Glutamatergic neuron (in vitro differentiated cells): Measurements from ENCODE around the gene SPATA12. TPM values are rescaled to one million over a fixed set of nuclear protein-coding genes. Genes with fewer than 3 reads are reported as not detected.

Experiments
- DNase-seq: peaks from one replicate; pipeline ENCODE4 v3.0.0; 2022
- H3K27ac Mint-ChIP-seq: one replicate; pipeline ENCODE4 v1.8.0; 2020; ENCODE audit warnings: mild to moderate bottlenecking, mixed read lengths, inconsistent platforms; ENCODE audit not compliant: unreplicated experiment
- H3K27me3 Mint-ChIP-seq: one replicate; pipeline ENCODE4 v1.8.0; 2020; ENCODE audit warnings: mild to moderate bottlenecking, moderate library complexity, mixed read lengths, inconsistent platforms; ENCODE audit not compliant: unreplicated experiment
- H3K36me3 Mint-ChIP-seq: one replicate; pipeline ENCODE4 v1.8.0; 2020; ENCODE audit warnings: mild to moderate bottlenecking, mixed read lengths, inconsistent platforms; ENCODE audit not compliant: unreplicated experiment
- H3K4me1 Mint-ChIP-seq: one replicate; pipeline ENCODE4 v1.8.0; 2020; ENCODE audit warnings: mild to moderate bottlenecking, low read depth, mixed read lengths, inconsistent platforms; ENCODE audit not compliant: unreplicated experiment
- H3K4me3 Mint-ChIP-seq: one replicate; pipeline ENCODE4 v1.8.0; 2020; ENCODE audit warnings: mild to moderate bottlenecking, mixed read lengths, inconsistent platforms; ENCODE audit not compliant: unreplicated experiment
- H3K9me3 Mint-ChIP-seq: one replicate; pipeline ENCODE4 v1.8.0; 2020; ENCODE audit warnings: mild to moderate bottlenecking, moderate library complexity, mixed read lengths, inconsistent platforms; ENCODE audit not compliant: unreplicated experiment
- CTCF ChIP-seq: fragments of 200-600 bp; sonication (generic); IDR thresholded peaks from one replicate; pipeline ENCODE4 v1.5.0; 2021; ENCODE audit not compliant: partially characterized antibody, unreplicated experiment
- total RNA-seq: library from RNA; stranded (reverse); fragmentation: NEBNext Ultra II Directional; extraction: Animal tissue kit (Norgen Biotek cat#: 25700); gene quantifications from one replicate; pipeline ENCODE4 v1.2.1, GENCODE V29; 2021; ENCODE audit not compliant: unreplicated experiment

Gene SPATA12
- total RNA-seq, 1 donor from 2014 or later = not detected

GRCh38 chr3:57061556-57061955 lies 1.1 kb downstream of the SPATA12 start:
- no peaks in the 10 kb centered on the region for H3K27me3 Mint-ChIP-seq

GRCh38 chr3:57062101-57062631 lies 1.7 kb downstream of the SPATA12 start:
- Mint-ChIP-seq H3K27me3 (no peaks in the 10 kb centered on the region), H3K27ac (no peak overlapping the region), H3K9me3 (no peaks in the 10 kb centered on the region)

More at GRCh38 chr3:57061556-57061955, 1.1 kb downstream of the SPATA12 start:
- Mint-ChIP-seq H3K9me3 (no peaks in the 10 kb centered on the region), H3K27ac (no peak overlapping the region), H3K4me3 (no peak overlapping the region), H3K36me3 (no peaks in the 10 kb centered on the region), H3K4me1 (no peaks in the 10 kb centered on the region)
- no peak for DNase-seq
- TF ChIP-seq CTCF = no peak

GRCh38 chr3:57063032-57063431 lies 2.6 kb downstream of the SPATA12 start:
- DNase-seq = no peak
- Mint-ChIP-seq H3K36me3 (no peaks in the 10 kb centered on the region), H3K27ac (no peak overlapping the region), H3K9me3 (no peaks in the 10 kb centered on the region), H3K27me3 (peaks cover 2% of the 10 kb centered on the region), H3K4me1 (no peaks in the 10 kb centered on the region), H3K4me3 (no peak overlapping the region)
- TF ChIP-seq CTCF = no peak

More at GRCh38 chr3:57062101-57062631, 1.7 kb downstream of the SPATA12 start:
- TF ChIP-seq CTCF = no peak
- no peak overlapping the region for H3K4me3 Mint-ChIP-seq
- H3K36me3 Mint-ChIP-seq = no peaks in the 10 kb centered on the region
- no peak for DNase-seq
- H3K4me1 Mint-ChIP-seq = no peaks in the 10 kb centered on the region

- H3K9me3 Mint-ChIP-seq = no peaks in the 10 kb centered on the region
- no peak for DNase-seq
- H3K4me3 Mint-ChIP-seq = no peak overlapping the region
- H3K36me3 Mint-ChIP-seq = no peaks in the 10 kb centered on the region
- peaks cover 3% of the 10 kb centered on the region for H3K4me1 Mint-ChIP-seq
- no peak for TF ChIP-seq CTCF
- peaks cover 2% of the 10 kb centered on the region for H3K27me3 Mint-ChIP-seq
- no peak overlapping the region for H3K27ac Mint-ChIP-seq
Observed at GRCh38 chr3:57064001-57064400, 3.5 kb downstream of the SPATA12 start.

- Mint-ChIP-seq H3K27ac (no peak overlapping the region), H3K27me3 (peaks cover 2% of the 10 kb centered on the region), H3K4me1 (peaks cover 5% of the 10 kb centered on the region), H3K36me3 (no peaks in the 10 kb centered on the region), H3K4me3 (no peak overlapping the region), H3K9me3 (no peaks in the 10 kb centered on the region)
- TF ChIP-seq CTCF = no peak
- DNase-seq = no peak
Observed at GRCh38 chr3:57064572-57064971, 4.1 kb downstream of the SPATA12 start.
